ENCODE measurements around the gene EBP.

The EBP gene

GRCh38 chrX:48511560-48511959 is 10.0 kb upstream of the EBP start:
- DNase-seq (ENCODE audit: low read depth), result no peak
- TF ChIP-seq, protein P1, sequence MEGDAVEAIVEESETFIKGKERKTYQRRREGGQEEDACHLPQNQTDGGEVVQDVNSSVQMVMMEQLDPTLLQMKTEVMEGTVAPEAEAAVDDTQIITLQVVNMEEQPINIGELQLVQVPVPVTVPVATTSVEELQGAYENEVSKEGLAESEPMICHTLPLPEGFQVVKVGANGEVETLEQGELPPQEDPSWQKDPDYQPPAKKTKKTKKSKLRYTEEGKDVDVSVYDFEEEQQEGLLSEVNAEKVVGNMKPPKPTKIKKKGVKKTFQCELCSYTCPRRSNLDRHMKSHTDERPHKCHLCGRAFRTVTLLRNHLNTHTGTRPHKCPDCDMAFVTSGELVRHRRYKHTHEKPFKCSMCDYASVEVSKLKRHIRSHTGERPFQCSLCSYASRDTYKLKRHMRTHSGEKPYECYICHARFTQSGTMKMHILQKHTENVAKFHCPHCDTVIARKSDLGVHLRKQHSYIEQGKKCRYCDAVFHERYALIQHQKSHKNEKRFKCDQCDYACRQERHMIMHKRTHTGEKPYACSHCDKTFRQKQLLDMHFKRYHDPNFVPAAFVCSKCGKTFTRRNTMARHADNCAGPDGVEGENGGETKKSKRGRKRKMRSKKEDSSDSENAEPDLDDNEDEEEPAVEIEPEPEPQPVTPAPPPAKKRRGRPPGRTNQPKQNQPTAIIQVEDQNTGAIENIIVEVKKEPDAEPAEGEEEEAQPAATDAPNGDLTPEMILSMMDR (IDR thresholded peaks at IDR 0.05; ENCODE audit: control insufficient read depth, insufficient read depth, low read depth, low read length, missing control alignments), result peak; percentile 49
- H3K4me3 ChIP-seq (ENCODE audit: control insufficient read depth, low read depth, low read length), result no peak overlapping the region

- no peak overlapping the region for H3K4me3 ChIP-seq (ENCODE audit: control insufficient read depth, low read depth, low read length)
- TF ChIP-seq, protein P1 (IDR thresholded peaks at IDR 0.05; ENCODE audit: control insufficient read depth, insufficient read depth, low read depth, low read length, missing control alignments), result no peak
- DNase-seq (ENCODE audit: low read depth), result no peak
These were observed 9.2 kb upstream of the EBP start for GRCh38 chrX:48512371-48512935.

- no peak overlapping the region for H3K4me3 ChIP-seq (ENCODE audit: control insufficient read depth, low read depth, low read length)
- TF ChIP-seq, protein P1 (IDR thresholded peaks at IDR 0.05; ENCODE audit: control insufficient read depth, insufficient read depth, low read depth, low read length, missing control alignments), result no peak
- no peak for DNase-seq (ENCODE audit: low read depth)
These were observed 7.9 kb upstream of the EBP start for GRCh38 chrX:48513670-48514069.

GRCh38 chrX:48514126-48514806 is 7.3 kb upstream of the EBP start:
- DNase-seq (ENCODE audit: low read depth), result no peak
- TF ChIP-seq, protein P1 (IDR thresholded peaks at IDR 0.05; ENCODE audit: control insufficient read depth, insufficient read depth, low read depth, low read length, missing control alignments), result no peak
- no peak overlapping the region for H3K4me3 ChIP-seq (ENCODE audit: control insufficient read depth, low read depth, low read length)

DNA sequence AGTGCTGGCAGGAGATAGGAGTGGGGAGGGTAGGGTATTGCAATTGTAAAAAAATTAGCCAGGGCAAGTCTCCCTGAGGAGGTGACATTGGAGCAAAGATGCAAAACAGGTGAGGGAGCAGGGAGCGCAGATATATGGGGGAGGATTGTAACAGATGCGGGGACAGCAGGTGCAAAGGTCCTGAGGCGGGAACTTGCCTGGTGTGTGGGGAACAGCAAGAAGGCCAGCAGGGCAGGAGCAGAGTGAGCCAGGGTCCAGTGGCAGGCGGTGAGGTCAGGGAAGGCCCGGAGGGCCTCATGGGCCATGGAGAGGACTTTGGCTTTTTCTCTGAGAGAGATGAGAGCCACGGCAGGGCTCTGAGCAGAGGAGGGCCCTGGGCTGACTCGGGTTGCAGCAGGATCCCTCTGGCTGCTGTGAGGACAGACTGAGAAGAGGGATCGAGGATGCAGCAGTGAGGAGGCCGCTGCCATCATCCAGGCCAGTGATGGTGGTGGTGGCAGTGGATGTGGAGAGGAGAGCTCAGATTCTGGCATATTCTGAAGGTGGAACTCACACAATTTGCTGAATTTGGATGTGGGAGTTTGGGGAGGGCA is 6.6 kb upstream of the EBP start:
- DNase-seq (ENCODE audit: low read depth), result no peak
- H3K4me3 ChIP-seq (ENCODE audit: control insufficient read depth, low read depth, low read length), result no peak overlapping the region
- TF ChIP-seq, protein P1 (IDR thresholded peaks at IDR 0.05; ENCODE audit: control insufficient read depth, insufficient read depth, low read depth, low read length, missing control alignments), result no peak

DNA sequence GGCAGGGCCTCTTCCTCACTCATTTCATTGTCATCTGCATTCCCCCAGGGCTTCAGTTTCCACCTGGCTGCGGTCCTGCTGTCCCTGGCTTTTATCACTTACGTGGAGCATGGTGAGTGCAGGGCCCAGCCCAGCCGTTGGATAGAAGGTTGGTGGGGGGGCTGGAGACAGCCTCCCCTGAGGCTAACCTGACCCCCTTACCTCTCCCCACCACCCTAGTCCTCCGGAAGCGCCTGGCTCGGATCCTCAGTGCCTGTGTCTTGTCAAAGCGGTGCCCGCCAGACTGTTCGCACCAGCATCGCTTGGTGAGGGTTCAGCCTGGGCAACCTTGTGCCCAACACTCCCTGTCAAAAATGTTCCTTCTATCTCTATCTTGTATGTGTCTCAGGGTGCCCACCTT is 5.8 kb upstream of the EBP start:
- no peak overlapping the region for H3K4me3 ChIP-seq (ENCODE audit: control insufficient read depth, low read depth, low read length)
- no peak for DNase-seq (ENCODE audit: low read depth)
- TF ChIP-seq, protein P1 (IDR thresholded peaks at IDR 0.05; ENCODE audit: control insufficient read depth, insufficient read depth, low read depth, low read length, missing control alignments), result no peak

Data from AG09309 (cell line).